ENCODE results near the gene CNTNAP5.

CNTNAP5 gene

GRCh38 chr2:124053796-124054195, 28.7 kb downstream of the CNTNAP5 start:
- no peak for FAIRE-seq
- no peak for DNase-seq (ENCODE audit: insufficient read length, low spot score)

- FAIRE-seq (no peak), DNase-seq (ENCODE audit: insufficient read length, low spot score) (no peak)
Observed at GRCh38 chr2:124063596-124063995, 38.5 kb downstream of the CNTNAP5 start.

- FAIRE-seq (no peak), DNase-seq (ENCODE audit: insufficient read length, low spot score) (no peak)
Observed at GRCh38 chr2:124065636-124066035, 40.5 kb downstream of the CNTNAP5 start.

- FAIRE-seq (no peak), DNase-seq (ENCODE audit: insufficient read length, low spot score) (no peak)
Observed at GRCh38 chr2:124066776-124067175, 41.7 kb downstream of the CNTNAP5 start.

- no peak for FAIRE-seq
- DNase-seq (ENCODE audit: insufficient read length, low spot score), result no peak
Observed at GRCh38 chr2:124079045-124079444, 54.0 kb downstream of the CNTNAP5 start.

- FAIRE-seq, result no peak
- no peak for DNase-seq (ENCODE audit: insufficient read length, low spot score)
Observed at GRCh38 chr2:124080281-124081153, 55.4 kb downstream of the CNTNAP5 start.

GRCh38 chr2:124081154-124081716, 56.1 kb downstream of the CNTNAP5 start:
- DNase-seq (ENCODE audit: insufficient read length, low spot score), result no peak
- FAIRE-seq, result no peak

- FAIRE-seq (no peak), DNase-seq (ENCODE audit: insufficient read length, low spot score) (no peak)
Observed at GRCh38 chr2:124088616-124089015, 63.5 kb downstream of the CNTNAP5 start.

GRCh38 chr2:124091721-124092120, 66.6 kb downstream of the CNTNAP5 start:
- FAIRE-seq (no peak), DNase-seq (ENCODE audit: insufficient read length, low spot score) (no peak)

GRCh38 chr2:124092651-124093050, 67.6 kb downstream of the CNTNAP5 start:
- FAIRE-seq (no peak), DNase-seq (ENCODE audit: insufficient read length, low spot score) (no peak)

- FAIRE-seq (no peak), DNase-seq (ENCODE audit: insufficient read length, low spot score) (no peak)
Observed at GRCh38 chr2:124104914-124105313, 79.8 kb downstream of the CNTNAP5 start.

- FAIRE-seq, result no peak
Observed at GRCh38 chr2:124112206-124112605, 87.1 kb downstream of the CNTNAP5 start.

GRCh38 chr2:124112966-124113365, 87.9 kb downstream of the CNTNAP5 start:
- FAIRE-seq, result no peak
- no peak for DNase-seq (ENCODE audit: insufficient read length, low spot score)

More at GRCh38 chr2:124112206-124112605, 87.1 kb downstream of the CNTNAP5 start:
- DNase-seq (ENCODE audit: insufficient read length, low spot score), result no peak

GRCh38 chr2:124120246-124120645, 95.2 kb downstream of the CNTNAP5 start:
- no peak for FAIRE-seq
- DNase-seq (ENCODE audit: insufficient read length, low spot score), result no peak

- DNase-seq (ENCODE audit: insufficient read length, low spot score) (no peak), FAIRE-seq (no peak)
Observed at GRCh38 chr2:124121106-124121505, 96.0 kb downstream of the CNTNAP5 start.

GRCh38 chr2:124121760-124122275, 96.7 kb downstream of the CNTNAP5 start:
- FAIRE-seq (no peak), DNase-seq (ENCODE audit: insufficient read length, low spot score) (no peak)

GRCh38 chr2:124122340-124122739, 97.3 kb downstream of the CNTNAP5 start:
- DNase-seq (ENCODE audit: insufficient read length, low spot score) (no peak), FAIRE-seq (no peak)

GRCh38 chr2:124131276-124131675, 106.2 kb downstream of the CNTNAP5 start:
- no peak for DNase-seq (ENCODE audit: insufficient read length, low spot score)
- FAIRE-seq, result no peak

- DNase-seq (ENCODE audit: insufficient read length, low spot score), result no peak
- no peak for FAIRE-seq
Observed at GRCh38 chr2:124136110-124136509, 111.0 kb downstream of the CNTNAP5 start.

GRCh38 chr2:124138076-124138475, 113.0 kb downstream of the CNTNAP5 start:
- no peak for DNase-seq (ENCODE audit: insufficient read length, low spot score)
- no peak for FAIRE-seq

GRCh38 chr2:124145982-124146381, 120.9 kb downstream of the CNTNAP5 start:
- no peak for FAIRE-seq
- no peak for DNase-seq (ENCODE audit: insufficient read length, low spot score)

- DNase-seq (ENCODE audit: insufficient read length, low spot score), result no peak
- FAIRE-seq, result no peak
Observed at GRCh38 chr2:124147552-124147951, 122.5 kb downstream of the CNTNAP5 start.

Measured in GM19239 (cell line).